NCI-H187 treated with DMSO at 0.1 percent for 48 hours (cell line): ENCODE data around the gene PYROXD2.

Source experiments
- DNase-seq: peaks from one replicate; lab custom pipeline; 2025; lab: John Stamatoyannopoulos, UW

Gene PYROXD2

DNA sequence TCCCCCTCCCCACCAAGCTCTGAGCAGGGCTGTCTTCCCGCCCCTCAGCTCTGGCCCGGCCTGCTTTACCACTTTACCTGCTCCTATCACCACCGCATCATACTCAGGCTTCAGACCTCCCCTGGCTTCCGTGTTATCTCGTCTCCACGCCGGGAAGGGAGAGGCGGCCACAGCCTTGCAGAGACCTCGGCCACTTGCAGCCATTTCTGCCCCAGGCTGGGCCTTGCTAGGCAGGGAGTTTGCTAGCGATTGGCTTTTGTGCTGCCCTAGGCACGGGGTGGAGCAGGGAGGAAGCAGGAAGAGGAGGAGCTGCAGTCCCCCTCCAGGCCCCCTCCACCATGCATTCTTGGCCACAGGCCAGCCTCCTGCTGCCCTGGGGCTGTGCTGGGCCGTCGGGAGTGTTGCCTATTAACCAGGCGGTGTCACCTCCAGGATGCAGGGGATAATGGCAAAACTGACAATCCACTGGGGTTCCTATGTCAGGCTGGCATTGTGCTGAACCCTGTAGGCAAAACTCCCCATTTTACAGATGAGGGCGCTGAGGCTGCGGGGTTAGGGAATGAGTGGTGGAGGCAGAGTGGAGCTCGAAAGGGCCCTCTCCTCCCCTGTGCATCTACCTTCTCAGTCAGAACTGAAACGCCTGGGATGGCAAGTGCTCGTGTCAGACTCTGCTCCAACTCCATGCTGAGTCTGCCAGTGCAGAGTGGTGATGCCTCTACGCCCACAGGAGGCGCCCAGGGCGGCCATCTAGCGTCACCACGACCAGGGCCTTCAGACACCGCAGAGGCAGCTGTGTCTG, at the start of gene PYROXD2:
Gene PYROXD2, minus strand, starts transcription at position 251 of the 799 bp plus-strand sequence. Its CDS starts 47 bp downstream, at position 204.
- no peak for DNase-seq

DNA sequence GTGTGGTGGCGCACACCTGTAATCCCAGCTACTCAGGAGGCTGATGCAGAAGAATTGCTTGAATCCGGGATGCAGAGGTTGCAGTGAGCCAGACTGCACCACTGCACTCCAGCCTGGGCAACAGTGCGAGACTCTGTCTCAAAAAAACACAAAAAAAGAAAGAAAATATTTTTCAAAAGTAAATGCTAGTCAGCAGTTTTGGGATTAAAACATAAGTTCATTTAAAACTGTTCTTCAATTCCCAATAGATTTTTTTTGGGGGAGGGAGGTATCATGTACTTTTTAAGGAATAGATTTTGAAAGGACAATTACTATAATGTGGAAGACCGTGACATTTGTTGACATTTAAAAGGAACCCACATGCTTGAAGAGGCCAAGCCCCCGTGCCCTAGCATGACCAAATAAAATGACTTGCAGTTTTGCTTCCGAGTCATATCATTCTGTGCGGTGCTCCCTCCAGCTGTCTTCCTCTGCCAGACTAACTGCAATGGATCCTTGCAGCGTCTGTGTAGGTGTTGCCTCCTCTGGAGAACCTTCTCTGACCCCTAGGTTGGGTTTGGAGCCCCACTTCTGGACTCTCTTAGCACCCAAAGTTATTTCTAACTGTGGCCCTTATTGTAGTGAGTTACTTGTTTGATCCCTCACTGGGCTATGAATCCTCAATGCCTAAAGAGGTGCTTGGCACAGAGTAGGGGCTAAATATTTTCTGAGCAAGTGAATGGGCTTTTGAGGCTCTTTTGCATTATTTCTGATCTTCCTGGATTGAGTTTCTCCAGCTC, 49.2 kb upstream of the PYROXD2 start:
- DNase-seq = no peak

DNA sequence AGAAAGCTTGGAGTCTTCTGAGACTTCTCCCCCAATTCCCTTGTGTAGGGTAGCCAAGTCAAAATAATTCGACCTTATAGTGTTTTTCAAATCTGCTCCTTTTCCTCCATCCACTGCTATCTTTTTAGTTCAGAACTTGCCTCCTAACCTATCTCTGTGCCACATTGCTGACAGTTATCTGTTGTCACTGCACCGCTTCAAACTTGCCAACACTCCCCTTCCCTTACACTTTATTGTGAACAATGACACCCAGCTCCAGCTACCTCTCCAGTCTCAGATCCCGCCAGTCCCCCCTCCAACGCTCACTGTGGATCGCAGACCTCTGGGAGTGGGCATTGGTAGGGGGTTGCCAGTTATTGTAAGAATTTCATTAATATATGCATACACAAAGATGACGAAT, 48.0 kb upstream of the PYROXD2 start:
- no peak for DNase-seq

DNA sequence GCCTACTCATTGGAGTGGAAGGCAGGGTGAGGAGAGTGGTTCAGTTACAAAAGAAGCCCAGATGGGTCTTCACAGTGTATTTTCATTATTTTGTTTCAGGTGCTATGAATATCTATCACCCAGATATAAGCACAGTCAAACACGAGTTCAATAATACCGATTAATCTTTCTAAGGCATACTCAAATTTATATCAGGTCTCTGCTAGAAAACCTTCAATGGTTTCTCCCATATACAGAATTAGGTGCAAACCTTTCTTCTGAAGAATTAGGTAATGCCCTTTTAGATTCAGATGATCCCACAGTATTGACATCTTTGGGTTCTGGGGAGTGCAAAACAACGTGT, 46.5 kb upstream of the PYROXD2 start:
- DNase-seq = no peak

DNA sequence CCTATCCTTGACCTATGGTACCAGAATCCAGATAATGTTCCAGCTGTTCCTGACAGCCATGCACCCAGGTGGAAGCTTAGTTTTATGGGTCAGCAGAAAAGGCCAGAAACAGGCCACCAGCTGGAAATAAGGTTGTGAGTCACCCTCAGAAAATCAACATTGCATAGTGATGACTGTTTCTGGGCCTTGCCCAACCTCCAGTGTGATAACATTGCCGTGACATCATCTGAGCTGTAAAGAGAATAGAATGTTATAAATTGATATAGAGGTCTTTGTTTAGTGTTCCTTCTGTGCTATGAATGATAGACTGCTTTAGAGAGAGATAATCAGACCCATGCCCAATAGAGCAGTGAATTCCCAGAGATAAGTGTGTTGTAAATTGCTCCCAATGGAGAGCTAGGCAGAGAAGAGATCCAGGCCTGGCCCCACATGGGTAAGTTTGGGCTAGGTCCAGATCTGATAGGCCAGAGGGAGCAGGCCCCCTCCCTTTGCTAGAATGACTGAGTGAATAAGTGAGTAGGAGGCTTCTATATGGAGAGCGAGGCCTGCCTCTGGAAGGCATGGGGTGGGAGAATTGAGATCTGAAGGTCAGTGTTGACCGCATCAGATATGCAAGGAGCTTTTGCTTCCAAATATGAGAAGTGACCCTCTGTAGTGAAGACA, 46.0 kb upstream of the PYROXD2 start:
- DNase-seq = no peak

DNA sequence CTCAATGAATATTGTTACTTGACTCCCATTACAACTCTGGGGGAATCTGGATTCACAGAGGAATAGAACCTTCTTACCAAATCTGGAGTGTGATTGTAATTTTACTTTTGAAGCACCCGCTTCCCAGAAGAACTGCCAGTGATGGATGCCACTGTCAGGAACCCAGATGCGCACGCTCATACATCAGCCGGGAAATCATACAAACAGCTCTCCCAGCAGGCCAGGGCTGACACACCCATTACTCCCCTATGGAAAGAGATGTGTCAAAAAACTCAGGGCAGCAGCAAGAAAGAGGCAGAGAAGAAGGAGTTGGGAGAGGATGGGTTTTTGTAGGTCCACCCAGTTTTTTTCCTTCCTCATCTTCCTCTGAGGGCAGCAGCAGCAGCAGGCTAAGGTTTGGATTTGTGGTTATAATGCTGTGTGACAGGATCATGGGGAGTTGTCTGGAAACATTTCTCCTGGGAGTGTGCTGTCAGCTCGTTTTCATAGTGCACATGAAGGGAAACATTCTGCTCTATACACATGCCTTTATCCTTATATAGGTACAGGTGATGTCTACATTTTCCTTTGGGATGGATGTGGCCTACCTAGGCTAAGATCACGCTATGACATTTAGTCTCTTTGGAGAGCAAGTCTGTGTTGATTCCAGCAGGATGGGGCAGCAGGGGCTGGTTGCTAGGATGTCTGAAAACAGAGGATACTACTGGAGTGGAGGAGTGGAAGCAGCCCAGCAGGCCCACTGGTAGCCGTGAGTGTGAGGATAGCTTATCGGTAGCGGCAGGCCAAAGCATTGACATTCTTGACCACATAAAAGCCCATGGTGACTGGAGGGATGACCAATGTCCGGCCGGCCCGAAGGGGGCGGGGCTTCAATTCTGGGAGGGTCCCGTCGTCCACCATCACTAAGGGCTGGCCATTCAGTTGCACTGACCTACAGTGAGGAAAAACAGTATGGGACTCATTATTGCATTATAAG, 44.1 kb upstream of the PYROXD2 start:
- DNase-seq = no peak

DNA sequence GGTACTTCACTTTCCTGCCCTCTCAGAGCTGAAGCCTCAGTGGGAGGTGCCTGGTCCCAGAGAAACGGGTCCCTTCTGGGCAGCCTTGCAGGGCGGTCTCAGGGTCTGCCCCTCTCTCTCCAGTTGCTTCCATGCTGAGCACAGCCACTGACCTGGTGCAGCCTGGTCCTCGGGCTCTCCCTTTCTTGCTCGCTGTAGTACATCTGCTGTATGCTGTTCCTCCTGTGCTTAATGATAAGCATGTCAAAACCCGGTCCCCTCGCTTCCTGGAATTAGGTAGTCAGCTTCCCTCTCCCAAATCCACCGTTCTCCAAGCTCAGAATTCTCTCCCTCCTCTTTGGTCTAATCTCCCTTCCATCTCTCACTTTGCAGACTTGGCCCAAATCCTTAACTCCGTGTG, 42.7 kb upstream of the PYROXD2 start:
- DNase-seq = no peak

DNA sequence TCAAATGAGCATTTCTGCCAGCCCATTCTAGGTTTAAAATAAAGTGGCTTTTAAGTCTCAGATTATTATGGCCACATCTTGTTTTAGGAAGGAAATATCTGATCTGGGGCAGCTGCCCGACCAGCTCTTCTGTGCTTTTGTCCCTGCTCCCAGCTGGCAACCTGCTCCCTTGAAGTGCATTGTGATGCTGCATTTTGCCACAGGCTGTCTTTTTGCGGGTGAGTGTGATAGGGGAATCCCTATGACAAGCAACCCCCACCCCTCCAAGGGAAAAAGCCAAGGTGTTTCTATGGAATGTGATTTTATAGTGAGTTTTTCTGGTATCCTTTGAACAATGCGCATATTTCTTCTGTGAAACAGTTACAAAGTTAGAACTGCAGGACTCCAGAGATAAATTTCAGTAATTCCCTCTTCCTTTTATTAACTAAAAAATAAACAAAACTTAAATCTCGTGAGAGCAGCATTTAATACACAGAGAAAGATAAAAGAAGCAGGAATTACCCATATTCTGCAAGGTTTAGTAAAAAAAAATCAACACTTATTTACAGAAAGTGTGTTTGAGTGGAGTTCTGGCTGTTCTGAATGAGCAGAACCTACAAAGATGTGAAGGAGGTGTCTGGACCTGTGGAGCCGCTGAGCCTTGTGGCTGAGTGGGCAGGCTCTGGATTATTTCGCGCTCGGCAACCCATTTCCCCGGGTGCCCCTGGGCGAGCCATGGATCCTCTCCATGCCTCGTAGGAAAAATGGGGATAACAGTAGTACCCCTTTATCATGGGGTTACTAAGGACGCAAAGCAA, 41.9 kb upstream of the PYROXD2 start:
- DNase-seq = no peak

DNA sequence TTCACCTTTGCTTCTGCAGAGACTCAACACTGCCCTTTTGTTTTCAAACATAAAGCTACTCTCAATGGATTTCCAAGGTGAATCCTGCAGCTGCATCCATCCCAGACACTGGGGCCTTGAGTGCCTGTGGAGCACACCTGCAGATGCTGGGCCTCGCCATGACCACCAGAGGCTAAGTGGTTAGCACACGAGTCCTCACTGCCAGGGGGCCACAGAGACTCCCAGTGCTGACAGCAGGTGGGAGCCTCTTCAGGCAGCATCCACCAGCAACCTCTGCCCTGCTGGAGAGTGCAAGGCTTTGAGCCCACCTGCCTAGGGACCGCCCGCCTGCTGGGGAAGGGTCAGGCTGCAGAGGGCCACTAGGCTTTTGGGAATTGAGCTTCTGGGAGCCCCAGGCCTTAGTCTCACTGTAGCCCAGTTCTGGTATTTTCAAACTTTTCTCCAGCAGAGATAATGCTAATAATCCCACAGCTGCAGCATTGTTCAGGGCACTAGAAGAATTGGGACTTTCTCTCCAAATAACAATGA, 41.1 kb upstream of the PYROXD2 start:
- DNase-seq = no peak

DNA sequence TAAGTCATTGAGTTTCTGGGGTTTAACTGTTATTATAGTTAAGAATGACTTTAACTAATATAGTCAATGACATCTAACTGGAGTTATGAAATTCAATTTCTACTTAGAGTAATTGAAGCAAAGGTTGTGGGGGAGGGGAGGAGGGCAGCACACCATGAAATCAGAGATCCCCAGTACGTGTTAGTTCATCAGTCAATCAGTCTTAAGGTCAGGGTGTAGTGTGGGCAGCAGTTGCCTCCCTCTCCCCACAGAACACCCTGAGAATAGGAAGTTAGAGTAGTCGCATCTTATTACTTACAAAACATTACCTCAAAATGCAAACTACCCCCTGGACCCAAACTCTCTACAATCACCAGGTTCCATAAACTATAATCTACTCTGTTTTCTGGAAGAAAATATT, 38.7 kb upstream of the PYROXD2 start:
- no peak for DNase-seq

DNA sequence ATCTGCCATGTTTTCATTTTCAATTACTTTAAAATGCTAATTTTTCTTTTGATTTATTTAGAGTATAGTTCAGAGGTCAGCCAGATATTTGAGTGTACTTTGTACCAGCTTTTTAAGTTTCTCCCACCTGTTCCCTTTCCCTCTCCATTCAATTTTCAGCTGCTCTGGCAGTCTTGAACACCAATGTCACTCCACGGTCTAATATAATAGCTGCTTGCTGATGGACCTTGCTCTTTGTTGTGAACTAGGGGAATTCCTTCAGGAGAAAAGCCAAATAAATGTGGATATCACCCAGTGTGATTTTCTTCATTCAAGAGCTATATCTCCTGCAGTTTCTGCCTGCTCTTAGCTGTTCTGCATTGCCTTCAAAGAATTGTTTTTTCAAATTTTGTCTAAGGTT, 35.6 kb upstream of the PYROXD2 start:
- no peak for DNase-seq

DNA sequence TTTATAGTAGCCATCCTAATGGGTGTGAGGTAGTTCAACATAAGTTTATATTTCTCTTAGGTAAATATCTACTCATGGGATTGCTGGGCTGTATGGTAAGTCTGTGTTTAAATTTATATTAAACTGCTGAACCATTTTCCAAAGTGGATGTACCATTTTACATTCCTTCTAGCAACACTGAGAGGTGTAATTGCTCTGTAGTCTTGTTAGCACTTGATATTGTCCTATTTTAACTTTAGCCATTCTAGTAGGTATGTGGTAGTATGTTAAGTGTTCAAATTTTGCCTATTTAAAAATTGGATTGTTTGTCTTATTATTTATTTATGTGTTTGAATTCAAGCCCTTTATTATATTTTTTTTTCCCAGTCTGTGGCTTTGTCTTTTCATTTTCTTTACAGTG, 34.3 kb upstream of the PYROXD2 start:
- no peak for DNase-seq

DNA sequence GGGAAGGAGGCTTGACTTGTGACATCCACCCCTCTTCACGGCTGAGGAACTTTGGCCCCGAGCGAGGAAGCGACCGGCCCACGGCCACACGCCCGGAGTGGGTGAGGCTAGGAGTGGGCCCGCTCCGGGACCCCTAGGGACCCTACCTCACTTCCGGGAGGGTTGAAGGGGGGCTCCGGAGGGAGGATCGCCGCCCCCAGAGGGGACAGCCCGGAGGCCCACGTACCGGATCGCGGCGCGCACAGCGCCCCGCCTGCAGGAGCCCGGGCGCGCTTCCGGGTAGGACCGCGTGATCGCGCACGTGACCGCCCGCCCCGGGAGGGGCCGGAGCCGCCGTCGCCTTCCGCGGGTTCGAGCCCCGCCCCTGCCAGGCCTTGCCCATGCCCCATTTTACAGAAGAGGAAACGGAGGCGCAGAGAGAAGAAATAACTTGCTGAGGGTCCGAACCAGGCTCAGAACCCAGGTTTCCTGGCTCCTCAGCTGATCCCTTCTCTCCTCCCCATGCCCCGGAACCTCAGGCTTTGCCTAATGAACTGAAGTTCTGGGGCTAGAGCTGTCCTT, 31.8 kb upstream of the PYROXD2 start, which contains the start of gene HPS1:
Gene HPS1, minus strand, starts transcription at position 275 of the 561 bp plus-strand sequence. CDS start 3,695 bp downstream, outside the sequence.
- DNase-seq = no peak

DNA sequence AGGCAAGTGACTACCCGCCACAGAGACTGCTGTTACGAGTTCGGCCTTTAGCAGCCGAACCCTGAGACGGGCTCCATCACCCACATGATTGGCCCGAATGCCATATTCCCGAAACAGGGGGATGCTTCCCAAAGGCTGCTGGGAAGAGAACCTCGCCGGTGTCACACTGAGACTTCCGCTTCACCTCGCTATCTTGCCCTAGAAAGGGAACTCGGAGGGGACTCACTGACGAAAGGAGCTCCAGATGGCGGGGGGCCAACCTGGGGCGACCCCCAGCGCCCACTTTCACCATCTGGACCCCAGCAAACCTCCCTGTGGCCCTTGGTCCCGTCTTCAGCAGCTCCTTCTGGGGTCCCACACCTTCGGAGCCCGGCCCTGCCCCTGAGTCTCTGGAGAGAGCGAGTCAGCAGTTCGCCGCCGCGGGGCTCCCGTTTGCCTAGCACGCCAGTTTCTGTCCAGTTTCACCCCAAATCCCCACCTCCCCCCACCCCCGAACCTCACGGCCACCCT, 31.2 kb upstream of the PYROXD2 start:
- no peak for DNase-seq

DNA sequence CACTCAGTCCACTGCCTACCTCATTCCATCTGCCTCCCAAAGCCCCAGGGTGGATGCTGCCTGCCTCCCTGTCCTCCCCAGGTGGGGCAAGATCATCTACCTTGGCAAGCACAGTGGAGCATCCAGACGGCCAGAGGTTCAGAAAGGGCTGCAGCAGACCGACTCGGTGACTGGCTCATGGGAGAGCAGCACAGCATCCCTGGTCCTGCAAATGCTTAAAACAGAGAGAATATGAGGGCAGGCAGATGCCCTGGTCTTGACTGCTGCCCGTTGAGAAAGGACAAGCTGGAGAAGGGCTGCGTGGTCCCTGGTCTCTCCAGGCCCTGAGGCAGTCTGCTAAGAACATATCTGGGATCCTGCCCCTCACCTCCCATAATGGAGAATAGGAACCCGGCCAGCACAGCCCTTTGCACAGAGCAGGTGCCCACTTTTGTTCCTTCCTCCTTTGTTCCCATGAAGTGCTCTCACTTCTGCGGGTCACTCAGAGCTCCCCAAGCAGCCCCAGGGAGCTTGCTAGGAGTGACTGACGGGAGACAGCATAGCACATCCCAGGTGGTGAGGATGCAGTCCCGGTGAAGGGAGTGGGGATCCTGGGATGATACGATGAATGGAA, 30.3 kb upstream of the PYROXD2 start:
- DNase-seq = no peak

DNA sequence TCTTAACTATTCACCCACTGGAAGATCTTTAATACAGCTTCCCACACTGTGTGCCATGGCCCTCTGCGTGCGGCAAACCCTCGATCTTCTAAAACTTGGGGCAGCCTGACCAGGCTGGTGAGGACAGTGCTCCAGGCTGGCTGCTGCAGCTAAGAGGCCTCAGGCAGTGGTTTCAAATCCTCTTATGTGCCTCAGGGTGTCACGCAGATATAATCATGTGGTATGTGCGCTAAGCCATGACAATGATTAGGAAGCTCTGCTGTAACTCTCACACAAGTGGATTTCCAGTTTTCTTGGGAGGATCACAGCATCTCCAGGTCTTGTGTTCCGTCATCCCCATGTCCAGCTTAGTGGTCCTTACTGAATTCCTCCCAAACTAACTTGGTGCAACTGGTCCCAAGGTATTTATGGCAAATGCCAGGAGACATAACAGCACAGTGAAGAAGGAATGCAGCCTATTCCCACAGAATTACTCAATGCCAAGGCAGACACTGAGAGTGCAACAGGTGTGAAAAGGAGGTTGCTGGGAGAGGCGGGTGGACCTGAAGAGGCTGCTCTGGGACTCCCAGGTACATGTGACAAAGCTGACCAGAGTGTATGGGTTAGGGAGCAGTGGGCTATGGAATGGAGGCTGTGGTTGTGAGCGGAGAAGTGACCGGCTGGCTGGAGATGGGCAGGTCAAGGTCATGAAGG, 29.5 kb upstream of the PYROXD2 start:
- no peak for DNase-seq

DNA sequence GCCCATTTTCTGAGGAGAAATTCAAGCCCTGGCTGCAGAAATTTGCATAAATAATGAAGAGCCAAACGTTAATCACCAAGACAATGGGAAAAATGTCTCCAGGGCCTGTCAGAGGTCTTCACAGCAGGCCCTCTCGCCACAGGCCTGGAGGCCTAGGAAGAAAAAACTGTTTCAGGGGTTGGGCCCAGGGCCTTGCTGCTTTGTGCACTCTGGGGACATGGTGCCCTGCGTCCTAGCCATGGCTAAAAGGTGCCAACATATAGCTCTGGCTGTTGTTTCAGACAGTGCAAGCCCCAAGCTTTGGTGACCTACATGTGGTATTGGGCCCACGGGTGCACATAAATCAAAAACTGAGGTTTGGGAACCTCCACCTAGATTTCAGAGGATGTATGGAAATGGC, 23.7 kb upstream of the PYROXD2 start:
- DNase-seq = no peak

DNA sequence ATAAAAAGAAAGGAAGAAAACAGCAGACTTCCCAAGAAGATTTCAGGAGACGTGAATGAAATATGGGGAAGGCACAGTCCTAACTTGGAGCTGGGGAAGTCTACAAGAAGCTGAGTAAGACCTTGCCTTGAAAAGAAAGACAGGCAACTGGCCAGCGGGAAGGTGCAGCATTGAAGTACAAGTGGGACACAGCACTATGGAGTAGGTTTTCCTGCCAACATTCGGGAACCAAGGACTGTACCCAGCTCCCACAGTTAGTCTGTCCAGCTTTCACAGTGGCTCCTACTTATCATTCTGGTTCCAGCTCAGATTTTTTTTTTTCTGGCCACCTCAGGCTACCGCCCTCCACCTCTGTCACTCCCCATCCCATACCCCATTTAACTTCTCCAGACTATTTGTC, 21.7 kb upstream of the PYROXD2 start:
- no peak for DNase-seq

DNA sequence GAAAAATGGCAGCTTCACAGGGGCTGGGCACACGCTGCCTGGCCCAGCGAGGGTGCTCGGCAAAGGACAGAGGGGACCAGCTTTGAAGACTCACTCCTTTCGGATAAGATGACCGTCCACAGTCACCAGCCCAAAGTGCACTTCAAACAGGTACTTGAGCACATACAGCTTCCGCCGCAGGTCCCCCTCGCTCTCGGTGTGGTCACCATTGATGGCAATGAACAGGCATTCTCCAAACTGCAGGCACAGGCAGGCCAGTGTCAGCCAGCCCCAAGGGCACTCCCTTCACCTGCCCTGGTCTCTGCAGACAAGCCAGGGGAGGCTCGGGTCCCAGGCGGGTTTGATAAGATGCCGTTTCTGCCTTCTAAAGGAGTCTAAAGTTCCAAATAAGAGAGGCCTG, 20.2 kb upstream of the PYROXD2 start:
- no peak for DNase-seq
